Fibroblast of lung (primary cell): ENCODE data around the gene STRBP. TPM values are rescaled to one million over a fixed set of nuclear protein-coding genes. Genes with fewer than 3 reads are reported as not detected.

ENCODE experiments used
- DNase-seq, 2 donors: peaks; one replicate each; pipeline versions ENCODE4 v3.0.0 to v3.0.0-alpha.2; 2010; ENCODE audit warnings: low read depth in 2 of 2
- H2AFZ ChIP-seq: 2 replicates; pipeline ENCODE4 v1.5.1; 2012; ENCODE audit warnings: low read length, control low read depth, inconsistent platforms
- H3K27ac ChIP-seq: 2 replicates; pipeline ENCODE4 v1.5.1; 2011; ENCODE audit warnings: low read length, control low read depth; ENCODE audit not compliant: insufficient read depth
- H3K27me3 ChIP-seq: 2 replicates; pipeline ENCODE4 v1.5.1; 2011; ENCODE audit warnings: mild to moderate bottlenecking, low read length; ENCODE audit not compliant: control insufficient read depth, insufficient read depth
- H3K36me3 ChIP-seq: 2 replicates; pipeline ENCODE4 v1.5.1; 2011; ENCODE audit warnings: low read length; ENCODE audit not compliant: control insufficient read depth, insufficient read depth
- H3K4me1 ChIP-seq: 2 replicates; pipeline ENCODE4 v1.5.1; 2011; ENCODE audit warnings: low read length; ENCODE audit not compliant: control insufficient read depth, insufficient read depth; ENCODE audit errors: extremely low read depth
- H3K4me2 ChIP-seq: 2 replicates; pipeline ENCODE4 v1.5.1; 2011; ENCODE audit warnings: low read length, control low read depth; ENCODE audit not compliant: insufficient read depth; ENCODE audit errors: extremely low read depth
- H3K4me3 ChIP-seq, 4 experiments: fragments of 200-600 bp in 1 of 4; sonication (generic) in 1 of 4; replicated peaks in 1 of 4; 2 replicates each; pipeline ENCODE4 v1.5.1; 2011 to 2016; ENCODE audit warnings: low read length in 4 of 4, low read depth in 3 of 4, mild to moderate bottlenecking in 3 of 4, control low read depth in 2 of 4, inconsistent platforms in 1 of 4, mixed read lengths in 1 of 4; ENCODE audit not compliant: insufficient read depth in 1 of 4; ENCODE audit errors: control extremely low read depth in 1 of 4
- H3K79me2 ChIP-seq: 2 replicates; pipeline ENCODE4 v1.5.1; 2012; ENCODE audit warnings: mild to moderate bottlenecking, low read length, inconsistent platforms; ENCODE audit not compliant: control insufficient read depth, insufficient read depth
- H3K9ac ChIP-seq: 2 replicates; pipeline ENCODE4 v1.5.1; 2011; ENCODE audit warnings: mild to moderate bottlenecking, low read length, control low read depth; ENCODE audit not compliant: insufficient read depth
- H3K9me3 ChIP-seq: 2 replicates; pipeline ENCODE4 v1.5.1; 2012; ENCODE audit warnings: low read depth, low read length; ENCODE audit not compliant: control insufficient read depth, insufficient read depth
- H4K20me1 ChIP-seq: 2 replicates; pipeline ENCODE4 v1.5.1; 2011; ENCODE audit warnings: low read length; ENCODE audit not compliant: control insufficient read depth, insufficient read depth; ENCODE audit errors: extremely low read depth
- EZH2 ChIP-seq: IDR thresholded peaks from 2 replicates; pipeline ENCODE4 v1.5.1; 2012; ENCODE audit warnings: low read length, control low read depth, mild to moderate bottlenecking; ENCODE audit errors: missing control alignments
- polyA plus RNA-seq, 2 donors: library from polyadenylated mRNA; depleted of rRNA in 1 of 2; stranded (reverse) in 1 of 2; unstranded in 1 of 2; fragments of >200 nt; gene quantifications; 2 replicates each; pipeline ENCODE4 v1.2.1, GENCODE V29; 2011 to 2012; ENCODE audit warnings: missing spikeins in 1 of 2
- total RNA-seq: library from RNA; depleted of rRNA; stranded (reverse); fragments of >200 nt; gene quantifications from 2 replicates; pipeline ENCODE4 v1.2.1, GENCODE V29; 2014
- TF ChIP-seq, protein P1 (sequence below), 2 donors: IDR thresholded peaks in 1 of 2; conservative IDR thresholded peaks in 1 of 2; 1 replicate in 1 of 2; 2 replicates in 1 of 2; pipeline ENCODE4 v1.5.1; 2011 to 2012; ENCODE audit warnings: low read length in 2 of 2, control low read depth in 1 of 2, inconsistent platforms in 1 of 2, low read depth in 1 of 2, mild to moderate bottlenecking in 1 of 2

The STRBP gene
- total and polyA plus RNA-seq, 2 donors (not counting 1 experiment from before 2014, with no cell fraction given), result 3.3 to 5.9 TPM

DNA sequence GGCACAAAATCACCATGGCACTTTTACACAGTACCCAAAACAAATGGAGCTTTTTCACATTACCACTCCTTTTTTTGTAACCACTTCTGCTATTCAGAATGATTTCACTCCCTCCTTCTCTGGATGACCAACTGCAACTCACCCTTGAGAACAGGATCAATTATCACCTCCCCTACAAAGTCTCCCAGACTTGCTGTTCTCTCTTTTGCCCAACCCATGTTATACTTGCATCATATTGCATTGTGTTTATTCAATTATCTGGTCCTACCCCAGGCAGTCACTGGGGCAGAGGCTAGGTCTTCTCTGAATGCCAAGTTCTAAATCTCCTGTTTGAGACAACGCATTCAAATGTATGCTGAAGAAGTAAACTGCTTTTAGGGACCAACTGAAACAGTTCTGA, 139.0 kb downstream of the STRBP start:
- Histone ChIP-seq H3K4me2 (no peak overlapping the region), H3K79me2 (no peaks in the 10 kb centered on the region), H4K20me1 (no peaks in the 10 kb centered on the region), H2AFZ (no peak overlapping the region), H3K9me3 (no peaks in the 10 kb centered on the region), H3K4me1 (no peaks in the 10 kb centered on the region), H3K4me3 (no peak overlapping the region), H3K9ac (no peak overlapping the region), H3K27me3 (no peaks in the 10 kb centered on the region), H3K36me3 (no peaks in the 10 kb centered on the region), H3K27ac (no peak overlapping the region)
- TF ChIP-seq, protein P1, sequence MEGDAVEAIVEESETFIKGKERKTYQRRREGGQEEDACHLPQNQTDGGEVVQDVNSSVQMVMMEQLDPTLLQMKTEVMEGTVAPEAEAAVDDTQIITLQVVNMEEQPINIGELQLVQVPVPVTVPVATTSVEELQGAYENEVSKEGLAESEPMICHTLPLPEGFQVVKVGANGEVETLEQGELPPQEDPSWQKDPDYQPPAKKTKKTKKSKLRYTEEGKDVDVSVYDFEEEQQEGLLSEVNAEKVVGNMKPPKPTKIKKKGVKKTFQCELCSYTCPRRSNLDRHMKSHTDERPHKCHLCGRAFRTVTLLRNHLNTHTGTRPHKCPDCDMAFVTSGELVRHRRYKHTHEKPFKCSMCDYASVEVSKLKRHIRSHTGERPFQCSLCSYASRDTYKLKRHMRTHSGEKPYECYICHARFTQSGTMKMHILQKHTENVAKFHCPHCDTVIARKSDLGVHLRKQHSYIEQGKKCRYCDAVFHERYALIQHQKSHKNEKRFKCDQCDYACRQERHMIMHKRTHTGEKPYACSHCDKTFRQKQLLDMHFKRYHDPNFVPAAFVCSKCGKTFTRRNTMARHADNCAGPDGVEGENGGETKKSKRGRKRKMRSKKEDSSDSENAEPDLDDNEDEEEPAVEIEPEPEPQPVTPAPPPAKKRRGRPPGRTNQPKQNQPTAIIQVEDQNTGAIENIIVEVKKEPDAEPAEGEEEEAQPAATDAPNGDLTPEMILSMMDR (conservative IDR thresholded peaks at IDR 0.05 in 1 of 2, IDR thresholded peaks at IDR 0.05 in 1 of 2; ENCODE audit: low read depth in 1 of 2, low read length in 2 of 2), result no peak
- no peak for TF ChIP-seq EZH2
- no peak for DNase-seq

DNA sequence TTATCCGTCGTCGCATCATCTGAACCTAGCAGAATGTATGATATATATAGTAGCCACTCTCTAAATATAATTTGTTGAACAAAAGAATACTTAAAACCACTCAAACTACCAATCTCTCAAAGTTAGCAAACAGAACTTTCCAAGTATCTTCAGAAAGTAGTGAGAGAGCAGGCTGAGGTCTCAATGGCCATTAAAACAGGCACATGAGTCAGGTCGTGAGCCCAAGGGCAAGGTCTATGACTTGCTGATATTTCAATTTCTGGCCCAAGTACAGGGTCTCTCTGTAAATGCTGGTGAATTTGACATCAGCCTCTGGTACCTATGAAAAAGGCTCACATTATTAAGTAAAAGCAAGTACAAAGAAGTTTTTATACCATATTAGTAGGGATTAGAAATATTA, 139.8 kb downstream of the STRBP start:
- no peaks in the 10 kb centered on the region for H4K20me1 ChIP-seq
- H3K27ac ChIP-seq, result no peak overlapping the region
- no peaks in the 10 kb centered on the region for H3K9me3 ChIP-seq
- H3K9ac ChIP-seq, result no peak overlapping the region
- H3K4me3 ChIP-seq, result no peak overlapping the region
- no peak overlapping the region for H2AFZ ChIP-seq
- no peaks in the 10 kb centered on the region for H3K4me1 ChIP-seq
- H3K36me3 ChIP-seq, result no peaks in the 10 kb centered on the region
- no peaks in the 10 kb centered on the region for H3K27me3 ChIP-seq
- no peak for DNase-seq
- no peaks in the 10 kb centered on the region for H3K79me2 ChIP-seq
- TF ChIP-seq EZH2, result no peak
- TF ChIP-seq, protein P1 (conservative IDR thresholded peaks at IDR 0.05 in 1 of 2, IDR thresholded peaks at IDR 0.05 in 1 of 2; ENCODE audit: low read depth in 1 of 2, low read length in 2 of 2), result no peak
- no peak overlapping the region for H3K4me2 ChIP-seq

DNA sequence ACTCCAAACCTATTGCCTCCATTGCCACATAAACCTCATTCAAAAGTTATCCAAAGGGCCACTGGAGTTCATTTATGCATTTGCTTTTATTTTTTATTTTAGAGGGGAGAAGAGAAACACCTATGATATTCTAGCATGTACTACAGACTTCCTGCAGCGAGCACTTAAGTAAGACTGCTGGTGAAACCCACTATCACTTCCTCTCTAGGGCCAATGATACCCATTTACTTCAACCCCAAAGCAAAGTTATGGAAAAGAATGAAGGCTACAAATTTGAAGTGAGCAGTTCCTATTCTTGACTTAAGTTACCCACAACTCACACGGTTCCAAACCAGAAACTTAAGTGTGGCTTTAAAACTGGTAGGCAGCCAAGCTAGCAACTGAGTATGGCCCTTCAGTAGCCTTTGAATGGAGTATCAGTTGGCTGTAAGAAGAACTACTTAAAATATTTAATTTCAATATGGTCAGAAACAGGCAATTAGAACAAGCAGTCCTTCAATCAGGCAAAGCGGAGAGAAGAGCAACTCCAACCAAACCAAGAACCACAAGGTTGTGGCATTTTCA, 140.8 kb downstream of the STRBP start:
- no peak overlapping the region for H3K4me2 ChIP-seq

More for the DNA sequence above, 140.8 kb downstream of the STRBP start:
- H3K36me3 ChIP-seq, result no peaks in the 10 kb centered on the region
- H3K4me1 ChIP-seq, result no peaks in the 10 kb centered on the region
- H3K27ac ChIP-seq, result no peak overlapping the region
- H3K9me3 ChIP-seq, result no peaks in the 10 kb centered on the region
- no peak for DNase-seq
- H4K20me1 ChIP-seq, result no peaks in the 10 kb centered on the region
- no peak overlapping the region for H2AFZ ChIP-seq
- no peak for TF ChIP-seq EZH2
- TF ChIP-seq, protein P1 (conservative IDR thresholded peaks at IDR 0.05 in 1 of 2, IDR thresholded peaks at IDR 0.05 in 1 of 2; ENCODE audit: low read depth in 1 of 2, low read length in 2 of 2), result no peak
- H3K9ac ChIP-seq, result no peak overlapping the region
- H3K27me3 ChIP-seq, result no peaks in the 10 kb centered on the region
- no peaks in the 10 kb centered on the region for H3K79me2 ChIP-seq
- no peak overlapping the region for H3K4me3 ChIP-seq
